Measurements from ENCODE around the gene SPTBN1.

The SPTBN1 gene

GRCh38 chr2:54558188-54559005, 102.3 kb downstream of the SPTBN1 start:
- peak overlapping the region; percentile 33 to 70 for H3K4me3 ChIP-seq (ENCODE audit: low read depth in 1 of 2, low read length in 2 of 2)
- H3K9me3 ChIP-seq (ENCODE audit: low read length): no peaks in the 10 kb centered on the region
- H3K36me3 ChIP-seq (ENCODE audit: insufficient read depth, low read length): no peaks in the 10 kb centered on the region
- no peak overlapping the region for H3K9ac ChIP-seq (ENCODE audit: low read length)
- peak overlapping the region; percentile 75 for H3K27ac ChIP-seq (ENCODE audit: low read depth, low read length)
- no peaks in the 10 kb centered on the region for H3K27me3 ChIP-seq (ENCODE audit: control insufficient read depth in 1 of 2, insufficient read depth in 2 of 2, low read length in 2 of 2)
- H3K4me1 ChIP-seq (ENCODE audit: insufficient read depth, low read length): peaks cover 55% of the 10 kb centered on the region

GRCh38 chr2:54559006-54559445, 102.9 kb downstream of the SPTBN1 start:
- no peak overlapping the region for H3K9ac ChIP-seq (ENCODE audit: low read length)

GRCh38 chr2:54559593-54560145, 103.5 kb downstream of the SPTBN1 start:
- H3K9ac ChIP-seq (ENCODE audit: low read length): peak overlapping the region; percentile 49
- H3K9me3 ChIP-seq (ENCODE audit: low read length): no peaks in the 10 kb centered on the region
- peaks cover 54% of the 10 kb centered on the region for H3K4me1 ChIP-seq (ENCODE audit: insufficient read depth, low read length)
- peaks cover 3% of the 10 kb centered on the region for H3K36me3 ChIP-seq (ENCODE audit: insufficient read depth, low read length)
- H3K4me3 ChIP-seq (ENCODE audit: low read depth in 1 of 2, low read length in 2 of 2): peak overlapping the region; percentile 22 to 70
- peak overlapping the region; percentile 75 for H3K27ac ChIP-seq (ENCODE audit: low read depth, low read length)
- no peaks in the 10 kb centered on the region for H3K27me3 ChIP-seq (ENCODE audit: control insufficient read depth in 1 of 2, insufficient read depth in 2 of 2, low read length in 2 of 2)

More at GRCh38 chr2:54559006-54559445, 102.9 kb downstream of the SPTBN1 start:
- Histone ChIP-seq H3K27me3 (ENCODE audit: control insufficient read depth in 1 of 2, insufficient read depth in 2 of 2, low read length in 2 of 2) (no peaks in the 10 kb centered on the region), H3K9me3 (ENCODE audit: low read length) (no peaks in the 10 kb centered on the region), H3K4me3 (ENCODE audit: low read depth in 1 of 2, low read length in 2 of 2) (peak overlapping the region; percentile 33 to 70), H3K27ac (ENCODE audit: low read depth, low read length) (peak overlapping the region; percentile 75), H3K4me1 (ENCODE audit: insufficient read depth, low read length) (peaks cover 55% of the 10 kb centered on the region), H3K36me3 (ENCODE audit: insufficient read depth, low read length) (no peaks in the 10 kb centered on the region)

- Histone ChIP-seq H3K9me3 (ENCODE audit: low read length) (no peaks in the 10 kb centered on the region), H3K4me1 (ENCODE audit: insufficient read depth, low read length) (peaks cover 48% of the 10 kb centered on the region), H3K9ac (ENCODE audit: low read length) (peak overlapping the region; percentile 49), H3K27ac (ENCODE audit: low read depth, low read length) (peak overlapping the region; percentile 75), H3K36me3 (ENCODE audit: insufficient read depth, low read length) (peaks cover 9% of the 10 kb centered on the region), H3K4me3 (ENCODE audit: low read depth in 1 of 2, low read length in 2 of 2) (peak overlapping the region; percentile 22 to 70), H3K27me3 (ENCODE audit: control insufficient read depth in 1 of 2, insufficient read depth in 2 of 2, low read length in 2 of 2) (no peaks in the 10 kb centered on the region)
These were observed 104.2 kb downstream of the SPTBN1 start for GRCh38 chr2:54560146-54560881.

GRCh38 chr2:54561010-54561409, 104.9 kb downstream of the SPTBN1 start:
- Histone ChIP-seq H3K4me1 (ENCODE audit: insufficient read depth, low read length) (peaks cover 41% of the 10 kb centered on the region), H3K36me3 (ENCODE audit: insufficient read depth, low read length) (peaks cover 9% of the 10 kb centered on the region), H3K4me3 (ENCODE audit: low read depth in 1 of 2, low read length in 2 of 2) (peak overlapping the region in 1 of 2 donors; percentile 70), H3K27ac (ENCODE audit: low read depth, low read length) (no peak overlapping the region), H3K9ac (ENCODE audit: low read length) (no peak overlapping the region), H3K27me3 (ENCODE audit: control insufficient read depth in 1 of 2, insufficient read depth in 2 of 2, low read length in 2 of 2) (no peaks in the 10 kb centered on the region), H3K9me3 (ENCODE audit: low read length) (no peaks in the 10 kb centered on the region)

GRCh38 chr2:54564439-54564838, 108.3 kb downstream of the SPTBN1 start:
- Histone ChIP-seq H3K4me3 (ENCODE audit: low read depth in 1 of 2, low read length in 2 of 2) (no peak overlapping the region), H3K9me3 (ENCODE audit: low read length) (no peaks in the 10 kb centered on the region), H3K4me1 (ENCODE audit: insufficient read depth, low read length) (peaks cover 24% of the 10 kb centered on the region), H3K27ac (ENCODE audit: low read depth, low read length) (no peak overlapping the region), H3K9ac (ENCODE audit: low read length) (no peak overlapping the region), H3K36me3 (ENCODE audit: insufficient read depth, low read length) (peaks cover 9% of the 10 kb centered on the region), H3K27me3 (ENCODE audit: control insufficient read depth in 1 of 2, insufficient read depth in 2 of 2, low read length in 2 of 2) (no peaks in the 10 kb centered on the region)

- no peaks in the 10 kb centered on the region for H3K9me3 ChIP-seq (ENCODE audit: low read length)
- H3K27ac ChIP-seq (ENCODE audit: low read depth, low read length): no peak overlapping the region
- H3K36me3 ChIP-seq (ENCODE audit: insufficient read depth, low read length): peaks cover 9% of the 10 kb centered on the region
- H3K9ac ChIP-seq (ENCODE audit: low read length): no peak overlapping the region
- no peaks in the 10 kb centered on the region for H3K27me3 ChIP-seq (ENCODE audit: control insufficient read depth in 1 of 2, insufficient read depth in 2 of 2, low read length in 2 of 2)
- H3K4me3 ChIP-seq (ENCODE audit: low read depth in 1 of 2, low read length in 2 of 2): no peak overlapping the region
- peaks cover 26% of the 10 kb centered on the region for H3K4me1 ChIP-seq (ENCODE audit: insufficient read depth, low read length)
These were observed 109.4 kb downstream of the SPTBN1 start for GRCh38 chr2:54565551-54565950.

- Histone ChIP-seq H3K36me3 (ENCODE audit: insufficient read depth, low read length) (peaks cover 9% of the 10 kb centered on the region), H3K4me3 (ENCODE audit: low read depth in 1 of 2, low read length in 2 of 2) (no peak overlapping the region), H3K9ac (ENCODE audit: low read length) (no peak overlapping the region), H3K4me1 (ENCODE audit: insufficient read depth, low read length) (peaks cover 35% of the 10 kb centered on the region), H3K27ac (ENCODE audit: low read depth, low read length) (no peak overlapping the region), H3K9me3 (ENCODE audit: low read length) (no peaks in the 10 kb centered on the region), H3K27me3 (ENCODE audit: control insufficient read depth in 1 of 2, insufficient read depth in 2 of 2, low read length in 2 of 2) (no peaks in the 10 kb centered on the region)
These were observed 110.8 kb downstream of the SPTBN1 start for GRCh38 chr2:54566896-54567295.

- peaks cover 9% of the 10 kb centered on the region for H3K36me3 ChIP-seq (ENCODE audit: insufficient read depth, low read length)
- no peak overlapping the region for H3K9ac ChIP-seq (ENCODE audit: low read length)
- no peak overlapping the region for H3K27ac ChIP-seq (ENCODE audit: low read depth, low read length)
- peaks cover 55% of the 10 kb centered on the region for H3K4me1 ChIP-seq (ENCODE audit: insufficient read depth, low read length)
- H3K4me3 ChIP-seq (ENCODE audit: low read depth in 1 of 2, low read length in 2 of 2): no peak overlapping the region
- no peaks in the 10 kb centered on the region for H3K9me3 ChIP-seq (ENCODE audit: low read length)
- H3K27me3 ChIP-seq (ENCODE audit: control insufficient read depth in 1 of 2, insufficient read depth in 2 of 2, low read length in 2 of 2): no peaks in the 10 kb centered on the region
These were observed 112.8 kb downstream of the SPTBN1 start for GRCh38 chr2:54568876-54569321.

GRCh38 chr2:54569745-54570301, 113.7 kb downstream of the SPTBN1 start:
- Histone ChIP-seq H3K4me3 (ENCODE audit: low read depth in 1 of 2, low read length in 2 of 2) (no peak overlapping the region), H3K27me3 (ENCODE audit: control insufficient read depth in 1 of 2, insufficient read depth in 2 of 2, low read length in 2 of 2) (no peaks in the 10 kb centered on the region), H3K9ac (ENCODE audit: low read length) (no peak overlapping the region), H3K4me1 (ENCODE audit: insufficient read depth, low read length) (peaks cover 57% of the 10 kb centered on the region), H3K27ac (ENCODE audit: low read depth, low read length) (no peak overlapping the region), H3K36me3 (ENCODE audit: insufficient read depth, low read length) (peaks cover 4% of the 10 kb centered on the region), H3K9me3 (ENCODE audit: low read length) (no peaks in the 10 kb centered on the region)

GRCh38 chr2:54570321-54570855, 114.3 kb downstream of the SPTBN1 start:
- Histone ChIP-seq H3K4me3 (ENCODE audit: low read depth in 1 of 2, low read length in 2 of 2) (no peak overlapping the region), H3K36me3 (ENCODE audit: insufficient read depth, low read length) (peaks cover 4% of the 10 kb centered on the region), H3K27ac (ENCODE audit: low read depth, low read length) (peak overlapping the region; percentile 39), H3K27me3 (ENCODE audit: control insufficient read depth in 1 of 2, insufficient read depth in 2 of 2, low read length in 2 of 2) (no peaks in the 10 kb centered on the region), H3K9ac (ENCODE audit: low read length) (no peak overlapping the region), H3K4me1 (ENCODE audit: insufficient read depth, low read length) (peaks cover 57% of the 10 kb centered on the region), H3K9me3 (ENCODE audit: low read length) (no peaks in the 10 kb centered on the region)

Measured in muscle layer of colon (tissue), 2 donors.